Neural crest cell (in vitro differentiated cells): ENCODE measurements around the gene HPS4. TPM values are rescaled to one million over a fixed set of nuclear protein-coding genes. Genes with fewer than 3 reads are reported as not detected.
A peak's percentile ranks its signal among the peaks of the same experiment; 100 is the strongest.

Experiments used
- DNase-seq: peaks from one replicate; pipeline ENCODE4 v3.0.0; 2021; ENCODE audit warnings: low read depth, mixed read lengths, low spot score
- H3K27ac Mint-ChIP-seq: one replicate; pipeline ENCODE4 v1.8.0; 2021; ENCODE audit warnings: mild to moderate bottlenecking, mixed read lengths; ENCODE audit not compliant: unreplicated experiment
- H3K27me3 Mint-ChIP-seq: 2 replicates; pipeline ENCODE4 v1.8.0; 2021; ENCODE audit warnings: low read depth, mild to moderate bottlenecking, mixed read lengths
- H3K36me3 Mint-ChIP-seq: 2 replicates; pipeline ENCODE4 v1.8.0; 2021; ENCODE audit warnings: low read depth, mild to moderate bottlenecking, mixed read lengths
- H3K4me1 Mint-ChIP-seq: 2 replicates; pipeline ENCODE4 v1.8.0; 2021; ENCODE audit warnings: mixed read lengths
- H3K4me3 Mint-ChIP-seq: one replicate; pipeline ENCODE4 v1.8.0; 2021; ENCODE audit warnings: mild to moderate bottlenecking, mixed read lengths
- H3K9me3 Mint-ChIP-seq: 2 replicates; pipeline ENCODE4 v1.8.0; 2021; ENCODE audit warnings: mixed read lengths
- total RNA-seq: library from RNA; stranded (reverse); gene quantifications from 2 replicates; pipeline ENCODE4 v1.2.1, GENCODE V29; 2021
- TF ChIP-seq, protein P1 (sequence below): fragments of 200-600 bp; sonication (generic); conservative IDR thresholded peaks from 2 replicates; pipeline ENCODE4 v1.5.0; 2021; ENCODE audit warnings: antibody characterized with exemption, mild to moderate bottlenecking

The HPS4 gene
- total RNA-seq, 1 donor from 2014 or later, result 48.5 TPM

- TF ChIP-seq, protein P1, sequence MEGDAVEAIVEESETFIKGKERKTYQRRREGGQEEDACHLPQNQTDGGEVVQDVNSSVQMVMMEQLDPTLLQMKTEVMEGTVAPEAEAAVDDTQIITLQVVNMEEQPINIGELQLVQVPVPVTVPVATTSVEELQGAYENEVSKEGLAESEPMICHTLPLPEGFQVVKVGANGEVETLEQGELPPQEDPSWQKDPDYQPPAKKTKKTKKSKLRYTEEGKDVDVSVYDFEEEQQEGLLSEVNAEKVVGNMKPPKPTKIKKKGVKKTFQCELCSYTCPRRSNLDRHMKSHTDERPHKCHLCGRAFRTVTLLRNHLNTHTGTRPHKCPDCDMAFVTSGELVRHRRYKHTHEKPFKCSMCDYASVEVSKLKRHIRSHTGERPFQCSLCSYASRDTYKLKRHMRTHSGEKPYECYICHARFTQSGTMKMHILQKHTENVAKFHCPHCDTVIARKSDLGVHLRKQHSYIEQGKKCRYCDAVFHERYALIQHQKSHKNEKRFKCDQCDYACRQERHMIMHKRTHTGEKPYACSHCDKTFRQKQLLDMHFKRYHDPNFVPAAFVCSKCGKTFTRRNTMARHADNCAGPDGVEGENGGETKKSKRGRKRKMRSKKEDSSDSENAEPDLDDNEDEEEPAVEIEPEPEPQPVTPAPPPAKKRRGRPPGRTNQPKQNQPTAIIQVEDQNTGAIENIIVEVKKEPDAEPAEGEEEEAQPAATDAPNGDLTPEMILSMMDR, result no peak
- DNase-seq, result no peak
- Mint-ChIP-seq H3K36me3 (no peaks in the 10 kb centered on the region), H3K4me1 (peaks cover 21% of the 10 kb centered on the region), H3K4me3 (peak overlapping the region; percentile 16), H3K9me3 (no peaks in the 10 kb centered on the region), H3K27me3 (peaks cover 6% of the 10 kb centered on the region), H3K27ac (peak overlapping the region; percentile 73)
Measured at GRCh38 chr22:26435327-26436093, 48.1 kb downstream of the HPS4 start.

DNA sequence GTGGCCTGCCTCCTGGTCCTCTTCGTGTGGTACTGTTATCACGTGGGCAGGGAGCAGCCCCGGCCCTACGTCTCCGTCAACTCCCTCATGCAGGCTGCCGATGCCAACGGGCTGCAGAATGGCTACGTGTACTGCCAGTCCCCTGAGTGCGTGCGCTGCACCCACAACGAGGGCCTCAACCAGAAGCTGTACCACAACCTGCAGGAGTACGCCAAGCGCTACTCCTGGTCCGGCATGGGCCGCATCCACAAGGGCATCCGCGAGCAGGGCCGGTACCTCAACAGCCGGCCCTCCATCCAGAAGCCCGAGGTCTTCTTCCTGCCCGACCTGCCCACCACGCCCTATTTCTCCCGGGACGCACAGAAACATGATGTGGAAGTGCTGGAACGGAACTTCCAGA, 49.8 kb downstream of the HPS4 start:
- Mint-ChIP-seq H3K27ac (no peak overlapping the region), H3K27me3 (peaks cover 17% of the 10 kb centered on the region), H3K4me1 (peaks cover 31% of the 10 kb centered on the region), H3K4me3 (no peak overlapping the region), H3K36me3 (no peaks in the 10 kb centered on the region), H3K9me3 (no peaks in the 10 kb centered on the region)
- TF ChIP-seq, protein P1, result no peak
- no peak for DNase-seq

- Mint-ChIP-seq H3K27me3 (peaks cover 26% of the 10 kb centered on the region), H3K4me3 (no peak overlapping the region), H3K27ac (no peak overlapping the region), H3K36me3 (no peaks in the 10 kb centered on the region), H3K9me3 (no peaks in the 10 kb centered on the region), H3K4me1 (peaks cover 35% of the 10 kb centered on the region)
- TF ChIP-seq, protein P1, result no peak
- no peak for DNase-seq
Measured at GRCh38 chr22:26432619-26433311, 50.8 kb downstream of the HPS4 start.

DNA sequence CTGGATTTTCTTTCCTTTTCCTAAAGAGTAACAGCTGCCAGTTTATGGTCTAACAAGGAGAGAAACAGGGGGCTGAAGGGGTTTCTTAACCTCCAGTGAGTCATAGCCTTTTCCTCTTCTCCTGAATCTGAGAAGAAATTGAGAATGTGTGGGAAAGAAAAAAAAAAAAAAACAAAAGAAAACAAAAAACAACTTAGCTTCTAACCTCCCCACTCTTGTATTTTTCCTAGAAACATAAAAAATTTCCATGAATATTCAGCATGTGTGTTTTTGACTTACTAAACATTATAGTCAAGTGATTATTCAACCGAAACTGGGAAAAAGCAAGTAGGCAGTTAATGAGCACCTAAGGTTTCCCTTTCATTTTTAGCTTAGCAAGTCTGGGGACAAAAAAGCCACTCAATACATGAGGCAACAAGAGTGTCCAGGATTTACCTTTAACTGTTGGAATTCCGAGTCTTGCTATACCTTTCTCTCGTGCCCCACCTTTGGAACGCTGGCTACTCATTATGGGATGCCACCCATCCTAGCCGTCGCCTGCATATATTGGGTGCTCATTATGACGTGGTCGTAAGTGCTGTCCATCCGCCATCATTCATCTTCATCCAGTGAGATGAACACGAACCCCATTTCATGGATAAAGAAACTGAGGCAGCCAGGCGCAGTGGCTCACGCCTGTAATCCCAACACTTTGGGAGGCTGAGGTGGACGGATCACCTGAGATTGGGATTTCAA, 52.2 kb downstream of the HPS4 start:
- Mint-ChIP-seq H3K36me3 (no peaks in the 10 kb centered on the region), H3K4me1 (peaks cover 35% of the 10 kb centered on the region), H3K27ac (no peak overlapping the region), H3K4me3 (peak overlapping the region; percentile 84), H3K27me3 (peaks cover 35% of the 10 kb centered on the region), H3K9me3 (no peaks in the 10 kb centered on the region)
- no peak for DNase-seq
- TF ChIP-seq, protein P1, result no peak

- no peaks in the 10 kb centered on the region for H3K9me3 Mint-ChIP-seq
- peaks cover 35% of the 10 kb centered on the region for H3K4me1 Mint-ChIP-seq
- no peak for DNase-seq
- H3K36me3 Mint-ChIP-seq, result no peaks in the 10 kb centered on the region
- H3K4me3 Mint-ChIP-seq, result peak overlapping the region; percentile 84
- H3K27ac Mint-ChIP-seq, result no peak overlapping the region
- H3K27me3 Mint-ChIP-seq, result peaks cover 43% of the 10 kb centered on the region
- TF ChIP-seq, protein P1, result no peak
Measured at GRCh38 chr22:26430600-26430999, 53.0 kb downstream of the HPS4 start.
